ENCODE results near the gene FYB2. TPM values are rescaled to one million over a fixed set of nuclear protein-coding genes. Genes with fewer than 3 reads are reported as not detected.

Gene FYB2
- total and polyA plus RNA-seq, 4 donors = 2.4 to 5.7 (median 2.5) TPM

GRCh38 chr1:56672579-56672978 lies 146.6 kb downstream of the FYB2 start:
- no peak for DNase-seq (ENCODE audit: low read depth in 4 of 6, low spot score in 6 of 6)
- no peaks in the 10 kb centered on the region for H3K9me3 ChIP-seq (ENCODE audit: control insufficient read depth, insufficient read depth, low read length)
- no peak overlapping the region for H3K27ac ChIP-seq (ENCODE audit: low read depth, low read length)
- H3K4me3 ChIP-seq (ENCODE audit: low read depth, low read length) = no peak overlapping the region
- H3K36me3 ChIP-seq (ENCODE audit: control insufficient read depth, insufficient read depth, low read length) = no peaks in the 10 kb centered on the region
- WGBS (ENCODE audit: insufficient coverage) = 0% methylated on average over 1 of the region's 1 CpG
- no peaks in the 10 kb centered on the region for H3K4me1 ChIP-seq (ENCODE audit: control insufficient read depth, insufficient read depth, low read length)
- H3K27me3 ChIP-seq (ENCODE audit: control insufficient read depth, insufficient read depth, low read length) = no peaks in the 10 kb centered on the region

- H3K27ac ChIP-seq (ENCODE audit: low read depth, low read length) = no peak overlapping the region
- no peak overlapping the region for H3K4me3 ChIP-seq (ENCODE audit: low read depth, low read length)
- no peaks in the 10 kb centered on the region for H3K9me3 ChIP-seq (ENCODE audit: control insufficient read depth, insufficient read depth, low read length)
- no peaks in the 10 kb centered on the region for H3K27me3 ChIP-seq (ENCODE audit: control insufficient read depth, insufficient read depth, low read length)
- no peaks in the 10 kb centered on the region for H3K36me3 ChIP-seq (ENCODE audit: control insufficient read depth, insufficient read depth, low read length)
- WGBS (ENCODE audit: insufficient coverage) = 100% methylated on average over 1 of the region's 2 CpGs
- no peak for DNase-seq (ENCODE audit: low read depth in 4 of 6, low spot score in 6 of 6)
- no peaks in the 10 kb centered on the region for H3K4me1 ChIP-seq (ENCODE audit: control insufficient read depth, insufficient read depth, low read length)
Observed at GRCh38 chr1:56671542-56671941, 147.7 kb downstream of the FYB2 start.

GRCh38 chr1:56671085-56671484 lies 148.1 kb downstream of the FYB2 start:
- DNase-seq (ENCODE audit: low read depth in 4 of 6, low spot score in 6 of 6) = no peak
- Histone ChIP-seq H3K4me1 (ENCODE audit: control insufficient read depth, insufficient read depth, low read length) (no peaks in the 10 kb centered on the region), H3K9me3 (ENCODE audit: control insufficient read depth, insufficient read depth, low read length) (no peaks in the 10 kb centered on the region), H3K36me3 (ENCODE audit: control insufficient read depth, insufficient read depth, low read length) (no peaks in the 10 kb centered on the region), H3K4me3 (ENCODE audit: low read depth, low read length) (no peak overlapping the region), H3K27me3 (ENCODE audit: control insufficient read depth, insufficient read depth, low read length) (no peaks in the 10 kb centered on the region), H3K27ac (ENCODE audit: low read depth, low read length) (no peak overlapping the region)
- whole genome bisulfite sequencing (ENCODE audit: insufficient coverage) = 100% methylated on average over 1 of the region's 4 CpGs

GRCh38 chr1:56670350-56670749 lies 148.9 kb downstream of the FYB2 start:
- WGBS (ENCODE audit: insufficient coverage) = 0% methylated on average over 1 of the region's 2 CpGs
- no peaks in the 10 kb centered on the region for H3K27me3 ChIP-seq (ENCODE audit: control insufficient read depth, insufficient read depth, low read length)
- no peaks in the 10 kb centered on the region for H3K9me3 ChIP-seq (ENCODE audit: control insufficient read depth, insufficient read depth, low read length)
- no peak overlapping the region for H3K27ac ChIP-seq (ENCODE audit: low read depth, low read length)
- no peaks in the 10 kb centered on the region for H3K4me1 ChIP-seq (ENCODE audit: control insufficient read depth, insufficient read depth, low read length)
- H3K36me3 ChIP-seq (ENCODE audit: control insufficient read depth, insufficient read depth, low read length) = no peaks in the 10 kb centered on the region
- DNase-seq (ENCODE audit: low read depth in 4 of 6, low spot score in 6 of 6) = no peak
- no peak overlapping the region for H3K4me3 ChIP-seq (ENCODE audit: low read depth, low read length)

Other genes starting within 250 kb of the FYB2 start
- gene PLPP3, start 239.8 kb downstream of the FYB2 start, total RNA-seq = 100 to 1,000 TPM; 123 to 166 TPM
- gene PLPP3, start 239.8 kb downstream of the FYB2 start, polyA plus RNA-seq (ENCODE audit: insufficient read length in 2 of 2) = 100 to 1,000 TPM; 187 to 253 TPM
- 10 to 100 TPM; 12.6 to 27.4 TPM for gene PRKAA2, start 174.1 kb downstream of the FYB2 start, total RNA-seq
- gene PRKAA2, start 174.1 kb downstream of the FYB2 start, polyA plus RNA-seq (ENCODE audit: insufficient read length in 2 of 2) = 1 to 10 TPM; 9.6 TPM
- gene C8A, start 35.4 kb upstream of the FYB2 start, total RNA-seq = under 1 TPM in 1 of 2 donors, not detected in 1; 0.06 TPM
- not detected for gene C8A, start 35.4 kb upstream of the FYB2 start, polyA plus RNA-seq (ENCODE audit: insufficient read length in 2 of 2)
- gene C8B, start 146.6 kb upstream of the FYB2 start, total RNA-seq = under 1 TPM in 1 of 2 donors, not detected in 1; 0.06 TPM
- gene C8B, start 146.6 kb upstream of the FYB2 start, polyA plus RNA-seq (ENCODE audit: insufficient read length in 2 of 2) = not detected